IMR-90 (cell line): ENCODE measurements around the gene TEX36. TPM values are rescaled to one million over a fixed set of nuclear protein-coding genes. Genes with fewer than 3 reads are reported as not detected.

Experiments
- ATAC-seq: fragments of 200-7000 bp; cut with Tn5 transposase; 2 replicates; pipeline ENCODE4 v1.9.1; 2020; ENCODE audit warnings: low read depth, mild to moderate bottlenecking, moderate library complexity
- BruUV-seq: library from RNA; stranded (reverse); fragments of 400-500 nt; replicated peaks from 2 replicates; lab custom pipeline; 2021; lab: Mats Ljungman, UMichigan
- CTCF ChIA-PET: fragments of 300-600 bp; formaldehyde crosslinking; extraction: SDS; loops from one replicate; lab custom pipeline; 2021; ENCODE audit warnings: antibody characterized with exemption; lab: Yijun Ruan, JAX
- POLR2A ChIA-PET: fragments of 300-600 bp; sonication (Branson Sonifier 250); formaldehyde crosslinking; loops from one replicate; lab custom pipeline; 2022; ENCODE audit warnings: antibody characterized with exemption; ENCODE audit not compliant: unreplicated experiment; lab: Charles Lee
- DNase-seq: peaks from one replicate; pipeline ENCODE4 v3.0.0; 2013
- H2AFZ ChIP-seq: replicated peaks from 2 replicates; pipeline ENCODE3; 2013; ENCODE audit warnings: low read length, mild to moderate bottlenecking; ENCODE audit not compliant: poor library complexity
- H2AK5ac ChIP-seq: 2 replicates; pipeline ENCODE4 v1.6.1; 2013; ENCODE audit warnings: low read depth, low read length, inconsistent platforms
- H2AK9ac ChIP-seq: replicated peaks from 2 replicates; pipeline ENCODE3; 2013; ENCODE audit warnings: mild to moderate bottlenecking, low read depth, low read length, moderate library complexity; ENCODE audit not compliant: poor library complexity
- H2BK120ac ChIP-seq: 2 replicates; pipeline ENCODE4 v1.6.1; 2013; ENCODE audit warnings: low read depth, low read length, inconsistent platforms
- H2BK15ac ChIP-seq: 3 replicates; pipeline ENCODE4 v1.6.1; 2013; ENCODE audit warnings: low read depth, low read length, inconsistent platforms
- H2BK20ac ChIP-seq: 2 replicates; pipeline ENCODE4 v1.6.1; 2013; ENCODE audit warnings: low read depth, mild to moderate bottlenecking, inconsistent platforms, low read length, moderate library complexity
- H2BK5ac ChIP-seq: 2 replicates; pipeline ENCODE4 v1.6.1; 2013; ENCODE audit warnings: mild to moderate bottlenecking, low read depth, low read length, inconsistent platforms; ENCODE audit not compliant: poor library complexity, severe bottlenecking
- H3K14ac ChIP-seq: replicated peaks from 2 replicates; pipeline ENCODE4 v1.6.1; 2013; ENCODE audit warnings: low read depth, low read length, inconsistent platforms
- H3K18ac ChIP-seq: 2 replicates; pipeline ENCODE4 v1.6.1; 2013; ENCODE audit warnings: low read depth, low read length, control low read depth
- H3K23ac ChIP-seq: 2 replicates; pipeline ENCODE4 v1.6.1; 2013; ENCODE audit warnings: low read depth, low read length, inconsistent platforms
- H3K27ac ChIP-seq: 2 replicates; pipeline ENCODE4 v1.5.1; 2013; ENCODE audit warnings: mild to moderate bottlenecking, control low read depth, low read length; ENCODE audit not compliant: insufficient read depth
- H3K27me3 ChIP-seq: 2 replicates; pipeline ENCODE4 v1.6.1; 2013; ENCODE audit warnings: low read length; ENCODE audit not compliant: control insufficient read depth, insufficient read depth
- H3K36me3 ChIP-seq: 2 replicates; pipeline ENCODE4 v1.6.1; 2013; ENCODE audit warnings: low read length, mixed read lengths; ENCODE audit not compliant: control insufficient read depth, insufficient read depth
- H3K4ac ChIP-seq: 2 replicates; pipeline ENCODE4 v1.6.1; 2013; ENCODE audit warnings: low read depth, low read length, inconsistent platforms
- H3K4me1 ChIP-seq: 2 replicates; pipeline ENCODE4 v1.6.1; 2013; ENCODE audit warnings: low read length, mixed read lengths; ENCODE audit not compliant: control insufficient read depth, insufficient read depth
- H3K4me2 ChIP-seq: 2 replicates; pipeline ENCODE4 v1.6.1; 2013; ENCODE audit warnings: low read depth, mild to moderate bottlenecking, control low read depth, low read length, moderate library complexity
- H3K4me3 ChIP-seq: 2 replicates; pipeline ENCODE4 v1.5.1; 2013; ENCODE audit warnings: low read depth, mild to moderate bottlenecking, control low read depth, low read length, moderate library complexity; ENCODE audit not compliant: insufficient read depth
- H3K56ac ChIP-seq: 2 replicates; pipeline ENCODE4 v1.6.1; 2013; ENCODE audit warnings: low read length, inconsistent platforms; ENCODE audit not compliant: insufficient read depth; ENCODE audit errors: extremely low read depth
- H3K79me1 ChIP-seq, 2 experiments: 2 replicates each; pipeline ENCODE4 v1.6.1; 2013; ENCODE audit warnings: low read length in 2 of 2, inconsistent platforms in 1 of 2, low read depth in 1 of 2
- H3K9ac ChIP-seq: 2 replicates; pipeline ENCODE4 v1.6.1; 2013; ENCODE audit warnings: low read depth, low read length, control low read depth
- H3K9me1 ChIP-seq: 2 replicates; pipeline ENCODE4 v1.6.1; 2013; ENCODE audit warnings: low read length, inconsistent platforms; ENCODE audit not compliant: insufficient read depth
- H3K9me3 ChIP-seq: 2 replicates; pipeline ENCODE4 v1.6.1; 2013; ENCODE audit warnings: low read length; ENCODE audit not compliant: control insufficient read depth, insufficient read depth
- H4K20me1 ChIP-seq: 2 replicates; pipeline ENCODE4 v1.6.1; 2013; ENCODE audit warnings: low read length, inconsistent platforms; ENCODE audit not compliant: insufficient read depth
- H4K5ac ChIP-seq: 2 replicates; pipeline ENCODE4 v1.6.1; 2013; ENCODE audit warnings: mild to moderate bottlenecking, low read depth, low read length, control low read depth
- H4K8ac ChIP-seq, 2 experiments: 2 replicates each; pipeline ENCODE4 v1.6.1; 2013; ENCODE audit warnings: low read depth in 2 of 2, low read length in 2 of 2, control low read depth in 1 of 2, inconsistent platforms in 1 of 2
- H4K91ac ChIP-seq: 2 replicates; pipeline ENCODE4 v1.6.1; 2013; ENCODE audit warnings: low read depth, low read length, inconsistent platforms; ENCODE audit not compliant: insufficient read depth
- BHLHE40 ChIP-seq: fragments of 150-350 bp; IDR thresholded peaks from 2 replicates; pipeline ENCODE4 v1.6.1; 2016; ENCODE audit warnings: mild to moderate bottlenecking, low read depth, low read length
- CEBPB ChIP-seq: IDR thresholded peaks from 2 replicates; pipeline ENCODE4 v1.6.1; 2012; ENCODE audit warnings: low read depth, low read length, improper control_type of control experiment
- CHD1 ChIP-seq: IDR thresholded peaks from 2 replicates; pipeline ENCODE4 v1.6.1; 2012; ENCODE audit warnings: low read depth, low read length, improper control_type of control experiment
- ELK1 ChIP-seq: fragments of 150-350 bp; IDR thresholded peaks from 2 replicates; pipeline ENCODE4 v1.6.1; 2016; ENCODE audit warnings: low read depth, mild to moderate bottlenecking, low read length, moderate library complexity, borderline replicate concordance
- FOS ChIP-seq: fragments of 150-350 bp; IDR thresholded peaks from 2 replicates; pipeline ENCODE4 v1.6.1; 2016; ENCODE audit warnings: low read depth, low read length
- MAFK ChIP-seq: IDR thresholded peaks from 2 replicates; pipeline ENCODE4 v1.6.1; 2012; ENCODE audit warnings: low read depth, low read length, improper control_type of control experiment
- MAZ ChIP-seq: IDR thresholded peaks from 2 replicates; pipeline ENCODE4 v1.6.1; 2012; ENCODE audit warnings: low read depth, mild to moderate bottlenecking, low read length, improper control_type of control experiment, moderate library complexity, borderline replicate concordance
- MXI1 ChIP-seq: IDR thresholded peaks from 2 replicates; pipeline ENCODE4 v1.6.1; 2012; ENCODE audit warnings: low read depth, mild to moderate bottlenecking, low read length, moderate library complexity, borderline replicate concordance
- NFE2L2 ChIP-seq: fragments of 150-350 bp; IDR thresholded peaks from 2 replicates; pipeline ENCODE4 v1.6.1; 2016; ENCODE audit warnings: low read depth, mild to moderate bottlenecking, low read length
- POLR2A ChIP-seq: IDR thresholded peaks from 2 replicates; pipeline ENCODE4 v1.6.1; 2012; ENCODE audit warnings: mild to moderate bottlenecking, low read depth, low read length
- RAD21 ChIP-seq: IDR thresholded peaks from 2 replicates; pipeline ENCODE4 v1.6.1; 2012; ENCODE audit warnings: low read length, improper control_type of control experiment
- RCOR1 ChIP-seq: IDR thresholded peaks from 2 replicates; pipeline ENCODE4 v1.6.1; 2012; ENCODE audit warnings: mild to moderate bottlenecking, low read length, improper control_type of control experiment; ENCODE audit not compliant: insufficient replicate concordance
- RFX5 ChIP-seq: IDR thresholded peaks from 2 replicates; pipeline ENCODE4 v1.8.0; 2012; ENCODE audit warnings: low read depth, mild to moderate bottlenecking, low read length, moderate library complexity
- SMC3 ChIP-seq: fragments of 150-350 bp; IDR thresholded peaks from 2 replicates; pipeline ENCODE4 v1.6.1; 2016; ENCODE audit warnings: low read depth, mild to moderate bottlenecking, antibody characterized with exemption, low read length, moderate library complexity
- WGBS, 2 experiments: methylation state at CpG; one replicate each; pipeline versions ENCODE4 v1.1.5 to v1.1.7; 2013; ENCODE audit warnings: missing lambda C conversion rate in 2 of 2; ENCODE audit not compliant: insufficient read length in 1 of 2; ENCODE audit errors: extremely low coverage in 2 of 2; 5-methylcytosine and 5-hydroxymethylcytosine counted together
- dilution Hi-C: fragments of 300-500 bp; cut with HindIII; formaldehyde crosslinking; loops from one replicate; pipeline ENCODE4 v1.14.3; 2018; ENCODE audit warnings: low sequenced_read_pairs; ENCODE audit not compliant: unreplicated experiment
- in situ Hi-C: fragments of 300-500 bp; cut with MboI; formaldehyde crosslinking; loops from 3 replicates; pipeline ENCODE4 v1.14.3; 2019; ENCODE audit warnings: low sequenced_read_pairs, inconsistent platforms, mixed read lengths
- intact Hi-C: fragments of 100-400 bp; cut with micrococcal nuclease; formaldehyde crosslinking; loops from 2 replicates; pipeline ENCODE4 v1.10.0; 2022
- polyA plus RNA-seq, 3 experiments: library from polyadenylated mRNA; depleted of rRNA; stranded (reverse); fragments of >200 nt; gene quantifications; 2 replicates each; pipeline ENCODE4 v1.2.3, GENCODE V29; 2012; ENCODE audit warnings: low replicate concordance in 1 of 3
- total RNA-seq: library from RNA; depleted of rRNA; stranded (reverse); fragments of >200 nt; gene quantifications from 2 replicates; pipeline ENCODE4 v1.2.3, GENCODE V29; 2012
- TF ChIP-seq, protein P1 (sequence below): conservative IDR thresholded peaks from 2 replicates; pipeline ENCODE4 v1.5.1; 2012; ENCODE audit warnings: mild to moderate bottlenecking, low read depth, low read length, improper control_type of control experiment
- TF ChIP-seq, protein P2 (sequence below): fragments of 150-350 bp; IDR thresholded peaks from 2 replicates; pipeline ENCODE4 v1.6.1; 2017; ENCODE audit warnings: mild to moderate bottlenecking, antibody characterized with exemption, low read length, low read depth

The TEX36 gene
- total and polyA plus RNA-seq, 2 of the 4 experiments (the other 2 are of a cell fraction), result not detected

DNA sequence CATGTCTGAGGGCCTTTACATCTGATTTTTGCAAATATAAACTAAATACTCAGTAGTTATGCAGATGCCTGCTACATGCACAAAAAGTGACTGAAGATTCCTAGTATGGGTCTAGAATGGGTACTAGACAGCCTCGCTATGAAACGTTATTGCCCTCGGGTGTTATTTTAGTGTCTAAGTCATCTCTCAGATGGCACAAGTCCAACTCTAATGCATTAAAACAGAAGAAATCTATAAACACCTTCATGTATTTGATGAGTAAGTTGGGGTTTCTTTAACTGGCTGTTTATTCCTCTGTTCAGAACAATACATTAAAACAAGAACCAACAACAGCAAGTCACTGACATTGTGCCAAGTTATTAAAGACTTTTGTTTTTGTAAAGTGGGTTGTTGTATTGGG, 41.6 kb downstream of the TEX36 start:
- ATAC-seq (no peak), DNase-seq (no peak)
- Histone ChIP-seq H4K20me1 (no peaks in the 10 kb centered on the region), H3K4me3 (no peak overlapping the region), H3K18ac (no peak overlapping the region), H3K56ac (no peak overlapping the region), H3K4me2 (no peak overlapping the region), H2BK120ac (no peak overlapping the region), H2BK20ac (no peak overlapping the region), H4K5ac (no peak overlapping the region), H2BK5ac (no peak overlapping the region), H3K9me1 (no peaks in the 10 kb centered on the region), H3K9ac (no peak overlapping the region), H4K8ac (no peak overlapping the region), H3K23ac (no peak overlapping the region), H3K4ac (no peak overlapping the region), H3K36me3 (no peaks in the 10 kb centered on the region), H4K91ac (no peak overlapping the region), H3K27ac (no peak overlapping the region), H3K27me3 (no peaks in the 10 kb centered on the region; the same call in 1 of the 2 replicates), H2AK9ac (no peak overlapping the region), H3K9me3 (no peaks in the 10 kb centered on the region), H3K14ac (no peak overlapping the region), H2BK15ac (no peak overlapping the region), H2AK5ac (no peak overlapping the region), H3K79me1 (no peaks in the 10 kb centered on the region), H3K4me1 (no peaks in the 10 kb centered on the region), H2AFZ (no peak overlapping the region)
- intact Hi-C loops, result no loop called here
- BruUV-seq, result no TSS peak
- TF ChIP-seq CEBPB, result no peak
- TF ChIP-seq MAZ, result no peak
- TF ChIP-seq, protein P1, sequence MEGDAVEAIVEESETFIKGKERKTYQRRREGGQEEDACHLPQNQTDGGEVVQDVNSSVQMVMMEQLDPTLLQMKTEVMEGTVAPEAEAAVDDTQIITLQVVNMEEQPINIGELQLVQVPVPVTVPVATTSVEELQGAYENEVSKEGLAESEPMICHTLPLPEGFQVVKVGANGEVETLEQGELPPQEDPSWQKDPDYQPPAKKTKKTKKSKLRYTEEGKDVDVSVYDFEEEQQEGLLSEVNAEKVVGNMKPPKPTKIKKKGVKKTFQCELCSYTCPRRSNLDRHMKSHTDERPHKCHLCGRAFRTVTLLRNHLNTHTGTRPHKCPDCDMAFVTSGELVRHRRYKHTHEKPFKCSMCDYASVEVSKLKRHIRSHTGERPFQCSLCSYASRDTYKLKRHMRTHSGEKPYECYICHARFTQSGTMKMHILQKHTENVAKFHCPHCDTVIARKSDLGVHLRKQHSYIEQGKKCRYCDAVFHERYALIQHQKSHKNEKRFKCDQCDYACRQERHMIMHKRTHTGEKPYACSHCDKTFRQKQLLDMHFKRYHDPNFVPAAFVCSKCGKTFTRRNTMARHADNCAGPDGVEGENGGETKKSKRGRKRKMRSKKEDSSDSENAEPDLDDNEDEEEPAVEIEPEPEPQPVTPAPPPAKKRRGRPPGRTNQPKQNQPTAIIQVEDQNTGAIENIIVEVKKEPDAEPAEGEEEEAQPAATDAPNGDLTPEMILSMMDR, result no peak
- TF ChIP-seq RFX5, result no peak
- TF ChIP-seq, protein P2, sequence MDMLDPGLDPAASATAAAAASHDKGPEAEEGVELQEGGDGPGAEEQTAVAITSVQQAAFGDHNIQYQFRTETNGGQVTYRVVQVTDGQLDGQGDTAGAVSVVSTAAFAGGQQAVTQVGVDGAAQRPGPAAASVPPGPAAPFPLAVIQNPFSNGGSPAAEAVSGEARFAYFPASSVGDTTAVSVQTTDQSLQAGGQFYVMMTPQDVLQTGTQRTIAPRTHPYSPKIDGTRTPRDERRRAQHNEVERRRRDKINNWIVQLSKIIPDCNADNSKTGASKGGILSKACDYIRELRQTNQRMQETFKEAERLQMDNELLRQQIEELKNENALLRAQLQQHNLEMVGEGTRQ, result no peak
- no peak for TF ChIP-seq RCOR1
- no peak for TF ChIP-seq SMC3
- no peak for TF ChIP-seq MAFK
- TF ChIP-seq POLR2A, result no peak
- TF ChIP-seq ELK1, result no peak
- TF ChIP-seq MXI1, result no peak
- no peak for TF ChIP-seq BHLHE40
- no peak for TF ChIP-seq NFE2L2
- no peak for TF ChIP-seq CHD1
- no peak for TF ChIP-seq FOS
- TF ChIP-seq RAD21, result no peak
- POLR2A ChIA-PET, result no interaction called here
- no CpG with 5 or more reads among the region's 3 CpGs for WGBS, 2 experiments
- CTCF ChIA-PET, result no interaction called here
- in situ Hi-C loops, result no loop called here
- dilution Hi-C loops, result no loop called here
